GM21786 (cell line): ENCODE data around the gene FOXO1.
"Not testable (repeated sequence)": the region's sequence is repeated elsewhere in the genome, so short reads cannot be mapped to it uniquely, and the experiment has no call there.

Experiments used
- ATAC-seq: cut with Tn5 transposase; IDR thresholded peaks from one replicate; pipeline ENCODE4 v1.9.1; 2021; ENCODE audit not compliant: unreplicated experiment

Gene FOXO1

DNA sequence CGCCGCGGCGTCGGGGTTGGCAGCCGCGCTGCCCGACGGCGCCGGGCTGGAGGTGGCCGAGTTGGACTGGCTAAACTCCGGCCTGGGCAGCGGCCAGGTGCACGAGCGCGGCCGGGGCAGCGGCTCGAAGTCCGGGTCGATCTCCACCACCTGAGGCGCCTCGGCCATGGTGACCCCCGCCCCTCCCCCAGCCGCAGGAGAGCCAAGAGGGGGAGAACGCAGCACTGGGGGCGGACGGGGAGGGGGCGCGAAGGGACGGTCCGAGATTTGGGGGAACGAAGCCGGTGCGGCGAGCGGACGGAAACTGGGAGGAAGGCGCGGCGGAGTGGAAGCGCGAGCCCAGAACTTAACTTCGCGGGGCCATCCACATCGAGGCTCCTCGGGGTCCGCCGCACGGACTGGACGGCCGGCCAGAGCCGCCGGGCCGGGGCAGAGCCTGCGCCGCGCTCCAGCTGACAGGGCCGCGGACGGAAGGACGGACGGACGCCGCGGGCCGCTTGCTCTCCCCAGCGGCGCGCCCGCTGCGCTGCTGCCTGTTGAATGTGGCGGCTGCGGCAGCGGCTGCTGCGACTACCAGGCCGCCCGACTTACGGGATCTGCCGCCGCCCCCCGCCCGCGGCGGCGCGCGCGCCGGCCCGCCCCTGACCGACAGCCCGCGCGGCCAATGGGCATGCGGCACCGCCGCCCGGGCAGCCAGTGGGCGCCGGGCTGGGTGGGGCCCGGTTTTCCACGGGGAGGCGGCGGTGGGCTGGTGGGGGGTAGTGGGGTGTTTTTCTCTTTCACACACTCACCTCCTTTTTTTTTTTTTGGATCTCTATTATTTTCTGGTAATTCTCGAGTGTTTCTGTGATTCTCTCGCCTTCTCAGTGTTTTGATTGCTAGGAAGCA lies at the start of gene FOXO1:
FOXO1 (minus strand) TSS at position 597 of the 888 bp plus-strand sequence; CDS start at position 168, 429 bp downstream.
- ATAC-seq: peak; percentile 44

GRCh38 chr13:40714433-40714832 lies 48.0 kb upstream of the FOXO1 start:
- not testable (repeated sequence) for ATAC-seq

GRCh38 chr13:40706439-40706838 lies 40.0 kb upstream of the FOXO1 start:
- ATAC-seq: no peak

DNA sequence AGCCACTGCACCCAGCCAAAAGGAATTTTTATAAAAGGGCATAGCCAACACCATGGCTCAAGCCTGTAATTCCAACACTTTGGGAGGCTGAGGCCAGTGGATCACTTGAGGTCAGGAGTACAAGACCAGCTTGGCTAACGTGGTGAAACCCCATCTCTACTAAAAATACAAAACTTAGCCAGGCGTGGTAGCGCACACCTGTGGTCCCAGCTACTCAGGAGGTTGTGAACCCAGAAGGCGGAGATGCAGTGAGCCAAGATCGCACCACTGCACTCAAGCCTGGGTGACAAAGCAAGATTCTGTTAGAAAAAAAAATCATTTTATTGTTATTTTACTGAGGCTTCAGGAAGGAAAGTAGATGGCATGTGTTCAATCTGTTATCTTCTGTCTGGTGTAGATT lies 31.3 kb upstream of the FOXO1 start:
- ATAC-seq: peak; percentile 70

- ATAC-seq: no peak
Observed at GRCh38 chr13:40694426-40694825, 28.0 kb upstream of the FOXO1 start.

GRCh38 chr13:40692946-40693345 lies 26.5 kb upstream of the FOXO1 start:
- peak; percentile 59 for ATAC-seq

- no peak for ATAC-seq
Observed at GRCh38 chr13:40688781-40689180, 22.3 kb upstream of the FOXO1 start.

- ATAC-seq: no peak
Observed at GRCh38 chr13:40682449-40683240, 16.2 kb upstream of the FOXO1 start.

- ATAC-seq: no peak
Observed at GRCh38 chr13:40681341-40682146, 15.1 kb upstream of the FOXO1 start.

DNA sequence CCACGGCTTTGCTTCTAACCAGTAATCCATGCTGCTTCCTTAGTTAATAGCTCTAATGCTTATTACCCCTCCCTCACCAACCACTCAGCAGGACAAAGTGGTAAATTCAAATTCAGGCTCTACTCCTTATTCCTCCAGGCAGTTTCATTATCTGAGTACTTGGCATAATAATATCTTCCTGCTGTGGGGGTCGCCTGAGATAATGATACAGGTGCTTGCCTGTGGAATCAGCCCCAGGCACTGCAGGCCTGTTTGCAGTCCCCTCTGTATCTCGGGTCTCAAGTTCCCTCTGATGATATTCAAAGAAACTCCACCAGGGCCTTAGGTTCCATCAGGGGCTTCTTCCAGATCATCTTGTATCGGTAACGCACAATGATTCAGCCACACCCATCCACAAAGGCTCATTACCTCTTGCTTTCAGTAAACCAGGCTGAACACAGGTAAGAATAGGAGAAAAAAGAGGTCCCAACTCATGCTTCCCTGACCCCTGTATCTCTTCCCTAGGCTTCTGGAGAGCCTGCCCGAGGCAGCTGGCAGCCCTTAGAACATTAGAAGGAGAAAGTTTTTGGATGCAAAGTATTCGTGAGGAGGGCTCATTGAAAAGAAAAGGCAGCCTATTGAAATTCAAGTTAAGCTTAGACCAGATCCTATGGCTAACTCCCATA lies 14.3 kb upstream of the FOXO1 start:
- ATAC-seq: no peak

DNA sequence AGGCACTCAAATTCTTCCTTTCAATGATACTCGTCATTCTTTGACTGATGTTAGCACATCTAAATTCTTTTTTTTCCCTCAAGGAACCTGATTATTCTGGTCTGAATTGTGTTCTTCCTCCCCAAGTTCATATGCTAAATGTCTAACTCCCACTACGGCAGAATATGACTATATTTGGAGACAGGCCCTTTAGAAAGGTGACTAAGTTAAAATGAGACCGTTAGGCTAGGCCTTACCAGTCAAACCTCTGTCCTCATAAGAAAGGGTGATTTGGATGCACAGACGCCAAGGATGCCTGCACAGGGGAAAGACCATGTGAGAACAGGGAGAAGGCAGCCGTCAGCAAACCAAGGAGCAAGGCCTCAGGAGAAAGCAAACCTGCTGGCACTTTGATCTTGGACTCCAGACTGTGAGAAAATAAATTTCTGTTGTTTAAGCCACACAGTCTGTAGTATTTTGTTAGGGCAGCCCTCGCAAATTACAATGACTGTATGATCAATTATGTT lies 13.1 kb upstream of the FOXO1 start:
- ATAC-seq: no peak

- no peak for ATAC-seq
Observed at GRCh38 chr13:40677064-40677463, 10.6 kb upstream of the FOXO1 start.

- no peak for ATAC-seq
Observed at GRCh38 chr13:40676007-40676406, 9.6 kb upstream of the FOXO1 start.

GRCh38 chr13:40673414-40673813 lies 7.0 kb upstream of the FOXO1 start:
- no peak for ATAC-seq

- no peak for ATAC-seq
Observed at GRCh38 chr13:40672765-40673397, 6.4 kb upstream of the FOXO1 start.

GRCh38 chr13:40671956-40672764 lies 5.7 kb upstream of the FOXO1 start:
- ATAC-seq: no peak

DNA sequence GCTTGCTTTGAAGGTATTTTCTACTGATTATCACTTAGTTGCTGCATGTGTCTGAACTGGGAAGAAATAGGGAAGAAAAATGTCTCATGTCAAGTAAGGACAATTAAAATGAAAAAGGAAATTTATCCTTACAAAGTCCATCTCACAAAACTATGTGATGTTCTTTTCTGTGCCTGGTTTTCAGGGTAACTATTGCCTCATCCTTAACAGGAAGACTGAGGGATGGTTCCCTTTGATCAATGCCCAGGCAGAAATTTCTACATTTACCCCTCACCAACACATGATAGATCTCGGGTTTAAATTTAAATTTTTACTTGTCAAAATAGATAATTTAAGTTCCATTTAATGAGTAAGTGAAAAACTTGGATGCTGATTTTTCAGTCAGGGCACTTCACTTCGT lies 3.9 kb upstream of the FOXO1 start:
- ATAC-seq: no peak

DNA sequence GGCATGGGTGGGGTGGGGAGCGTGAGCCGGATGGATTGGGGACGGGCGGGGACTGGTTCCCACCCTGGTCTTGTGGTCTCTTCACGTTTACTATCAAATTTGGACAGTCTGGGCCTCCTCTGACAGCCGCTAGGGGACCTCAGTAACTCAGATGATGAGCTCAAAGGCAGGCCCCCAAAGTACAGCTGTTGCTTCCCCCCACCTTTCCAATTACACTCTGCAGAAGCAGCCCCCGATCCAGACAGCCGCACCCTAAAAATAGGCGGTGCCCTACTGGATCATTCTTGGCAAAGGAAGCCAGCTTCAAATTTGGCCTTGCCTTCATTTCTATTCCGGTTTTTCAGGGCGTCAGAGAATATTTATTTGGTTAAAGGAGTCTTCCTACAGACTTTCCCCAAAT lies 1.9 kb upstream of the FOXO1 start:
- ATAC-seq: no peak

GRCh38 chr13:40667622-40667978 lies 1.2 kb upstream of the FOXO1 start:
- ATAC-seq: no peak
